ENCODE data around the gene GRAP2.
"Not testable (repeated sequence)": the region's sequence is repeated elsewhere in the genome, so short reads cannot be mapped to it uniquely, and the experiment has no call there.

Gene GRAP2

DNA sequence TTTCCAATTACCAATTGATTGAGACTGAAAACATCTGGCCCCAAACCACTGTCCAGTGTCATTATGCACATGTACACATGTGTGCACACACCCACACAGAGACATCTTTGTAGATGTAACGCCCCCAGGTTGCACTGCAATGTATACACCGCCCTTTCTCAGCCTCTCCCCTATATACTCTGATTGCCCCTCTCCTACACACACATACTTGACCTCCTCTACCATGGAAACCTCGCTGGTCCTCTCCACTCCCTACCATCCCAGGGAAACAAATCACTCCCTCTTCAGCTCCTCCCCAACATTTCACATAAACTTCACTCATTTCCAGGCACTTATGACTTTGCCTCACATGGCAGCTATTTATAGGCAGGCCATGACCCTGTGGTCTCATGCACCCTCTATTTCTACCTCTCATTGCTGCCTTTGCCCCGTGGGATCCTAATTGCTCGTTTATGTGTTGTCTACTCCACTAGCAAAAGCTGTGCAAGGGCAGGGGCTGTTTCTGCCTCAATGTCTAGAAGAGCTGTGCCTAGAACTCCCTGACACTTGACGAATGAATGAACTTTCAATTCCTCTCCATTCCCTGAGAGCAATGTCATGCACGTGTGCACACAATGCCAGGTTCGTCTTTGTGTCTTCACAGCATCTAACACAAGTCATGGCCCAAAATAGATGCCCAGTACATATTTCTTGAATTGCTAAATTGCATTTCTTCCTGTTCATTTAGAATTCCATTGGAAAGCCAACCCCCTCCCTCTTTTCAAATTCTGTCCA, 49.3 kb downstream of the GRAP2 start:
- Histone ChIP-seq H3K9me3 (ENCODE audit: insufficient read depth, low read depth, low read length) (no peaks in the 10 kb centered on the region), H3K4me1 (ENCODE audit: insufficient read depth, low read length) (peaks cover 24% of the 10 kb centered on the region), H3K4me3 (ENCODE audit: low read length) (no peak overlapping the region), H3K27me3 (ENCODE audit: insufficient read depth, low read length) (no peaks in the 10 kb centered on the region), H3K27ac (ENCODE audit: low read depth, low read length) (no peak overlapping the region), H3K9ac (ENCODE audit: low read depth, low read length) (no peak overlapping the region), H3K36me3 (ENCODE audit: insufficient read depth, low read length) (no peaks in the 10 kb centered on the region)
- WGBS, result 92% methylated on average over 8 of the region's 8 CpGs

DNA sequence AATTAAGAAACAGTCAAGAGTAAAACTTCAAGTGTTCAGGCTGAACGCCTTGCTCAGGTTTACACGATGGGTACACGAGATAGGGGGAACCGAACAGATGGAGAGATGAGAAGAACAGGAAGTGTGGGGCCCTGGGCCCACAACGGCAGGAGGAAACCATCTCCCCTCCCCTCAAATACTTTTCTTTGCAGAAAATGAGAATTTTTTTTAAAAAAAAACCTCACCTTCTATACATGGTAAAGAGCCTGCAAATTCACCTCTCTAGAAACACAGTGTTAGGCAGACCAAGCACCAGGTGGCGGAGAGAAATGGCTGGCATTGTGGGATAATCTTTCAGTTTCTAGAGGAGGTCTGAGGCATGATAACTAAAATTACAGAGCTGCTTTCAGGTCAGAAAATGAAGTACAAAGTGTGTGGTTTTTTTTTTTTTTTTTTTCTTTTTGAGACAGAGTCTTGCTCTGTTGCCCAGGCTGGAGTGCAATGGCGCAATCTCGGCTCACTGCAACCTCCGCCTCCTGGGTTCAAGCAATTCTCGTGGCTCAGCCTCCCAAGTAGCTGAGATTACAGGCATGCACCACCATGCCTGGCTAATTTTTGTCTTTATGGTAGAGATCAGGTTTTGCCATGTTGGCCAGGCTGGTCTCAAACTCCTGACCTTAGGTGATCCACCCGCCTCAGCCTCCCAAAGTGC, 50.9 kb downstream of the GRAP2 start:
- not testable (repeated sequence) for H3K4me3 ChIP-seq (ENCODE audit: low read length); H3K27me3 ChIP-seq (ENCODE audit: insufficient read depth, low read length); H3K27ac ChIP-seq (ENCODE audit: low read depth, low read length); H3K36me3 ChIP-seq (ENCODE audit: insufficient read depth, low read length); H3K9ac ChIP-seq (ENCODE audit: low read depth, low read length); H3K9me3 ChIP-seq (ENCODE audit: insufficient read depth, low read depth, low read length)
- WGBS, result 96% methylated on average over 10 of the region's 11 CpGs
- peaks cover 12% of the 10 kb centered on the region; the same call in 1 of the 2 replicates for H3K4me1 ChIP-seq (ENCODE audit: insufficient read depth, low read length)

DNA sequence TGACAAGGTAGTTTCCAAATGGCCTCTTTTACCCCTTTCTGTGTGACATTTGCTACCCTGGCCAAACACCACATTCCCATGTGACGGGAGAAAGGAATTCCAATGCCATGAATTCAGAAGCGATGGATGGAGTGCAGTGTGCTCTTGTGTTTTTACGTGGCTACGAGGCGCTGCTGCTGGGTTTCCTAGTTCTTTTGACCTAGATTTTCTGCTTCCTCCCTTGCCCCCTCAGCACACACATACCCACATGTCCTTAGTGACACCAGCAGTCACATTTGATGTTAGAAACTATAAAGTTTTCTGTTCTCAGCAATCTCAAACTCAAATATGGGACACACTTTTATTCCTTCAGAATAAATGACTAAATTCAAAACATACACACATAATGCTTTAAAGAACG, 51.5 kb downstream of the GRAP2 start:
- Histone ChIP-seq H3K27me3 (ENCODE audit: insufficient read depth, low read length) (no peaks in the 10 kb centered on the region), H3K9ac (ENCODE audit: low read depth, low read length) (no peak overlapping the region), H3K4me1 (ENCODE audit: insufficient read depth, low read length) (peaks cover 9% of the 10 kb centered on the region; the same call in 1 of the 2 replicates), H3K9me3 (ENCODE audit: insufficient read depth, low read depth, low read length) (no peaks in the 10 kb centered on the region), H3K36me3 (ENCODE audit: insufficient read depth, low read length) (no peaks in the 10 kb centered on the region), H3K4me3 (ENCODE audit: low read length) (no peak overlapping the region), H3K27ac (ENCODE audit: low read depth, low read length) (no peak overlapping the region)
- WGBS, result 94% methylated on average over 6 of the region's 6 CpGs

DNA sequence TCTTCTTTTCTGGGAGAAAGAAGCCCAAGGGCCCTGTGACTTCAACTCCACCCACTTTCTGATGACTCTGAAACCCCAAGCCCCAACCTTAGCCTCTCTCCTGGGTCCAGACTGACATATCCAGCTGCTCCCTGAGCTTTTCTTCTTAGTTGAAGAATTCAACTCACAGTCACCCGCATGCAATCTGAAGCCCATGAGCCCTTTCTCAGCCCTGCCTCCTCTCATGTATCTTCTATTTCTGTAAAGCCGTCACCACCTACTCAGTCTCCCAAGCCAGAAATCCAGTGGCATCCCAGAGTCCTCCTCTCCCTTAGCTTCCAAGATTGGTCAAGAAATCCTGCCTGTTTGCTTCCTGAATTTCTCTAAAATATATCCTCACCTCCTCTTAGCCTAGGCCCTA, 52.2 kb downstream of the GRAP2 start:
- H3K4me3 ChIP-seq (ENCODE audit: low read length), result no peak overlapping the region
- WGBS, result 91% methylated on average over 2 of the region's 2 CpGs
- no peaks in the 10 kb centered on the region for H3K36me3 ChIP-seq (ENCODE audit: insufficient read depth, low read length)
- no peaks in the 10 kb centered on the region for H3K27me3 ChIP-seq (ENCODE audit: insufficient read depth, low read length)
- H3K27ac ChIP-seq (ENCODE audit: low read depth, low read length), result no peak overlapping the region
- no peaks in the 10 kb centered on the region for H3K9me3 ChIP-seq (ENCODE audit: insufficient read depth, low read depth, low read length)
- peak overlapping the region; percentile 18; the same call in 1 of the 2 replicates for H3K9ac ChIP-seq (ENCODE audit: low read depth, low read length)
- peaks cover 9% of the 10 kb centered on the region; the same call in 1 of the 2 replicates for H3K4me1 ChIP-seq (ENCODE audit: insufficient read depth, low read length)

DNA sequence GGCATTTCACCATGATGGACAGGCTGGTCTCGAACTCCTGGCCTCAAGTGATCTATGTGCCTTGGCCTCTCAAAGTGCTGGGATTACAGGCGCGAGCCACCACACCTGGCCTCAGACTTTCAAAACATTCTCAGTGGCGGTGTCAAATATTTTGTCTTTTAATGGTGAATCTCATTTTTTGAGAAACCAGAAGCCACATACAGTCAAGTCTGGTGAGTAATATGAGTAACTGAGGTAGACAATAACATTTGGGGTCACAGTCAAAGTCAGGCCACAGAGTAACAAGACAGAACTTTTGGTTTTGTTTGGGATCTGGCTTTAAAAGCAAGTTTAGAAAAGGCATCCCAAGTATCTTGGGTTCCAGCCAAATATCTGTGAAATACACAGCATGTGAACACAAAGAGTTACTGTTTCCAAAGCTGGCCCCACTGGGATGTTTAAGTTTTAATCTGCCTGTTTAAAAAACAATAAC, 53.7 kb downstream of the GRAP2 start:
- H3K9me3 ChIP-seq (ENCODE audit: insufficient read depth, low read depth, low read length), result no peaks in the 10 kb centered on the region
- H3K9ac ChIP-seq (ENCODE audit: low read depth, low read length), result no peak overlapping the region
- H3K4me1 ChIP-seq (ENCODE audit: insufficient read depth, low read length), result peaks cover 17% of the 10 kb centered on the region
- H3K27me3 ChIP-seq (ENCODE audit: insufficient read depth, low read length), result no peaks in the 10 kb centered on the region
- no peak overlapping the region for H3K27ac ChIP-seq (ENCODE audit: low read depth, low read length)
- WGBS, result 96% methylated on average over 4 of the region's 4 CpGs
- H3K4me3 ChIP-seq (ENCODE audit: low read length), result no peak overlapping the region
- H3K36me3 ChIP-seq (ENCODE audit: insufficient read depth, low read length), result no peaks in the 10 kb centered on the region

DNA sequence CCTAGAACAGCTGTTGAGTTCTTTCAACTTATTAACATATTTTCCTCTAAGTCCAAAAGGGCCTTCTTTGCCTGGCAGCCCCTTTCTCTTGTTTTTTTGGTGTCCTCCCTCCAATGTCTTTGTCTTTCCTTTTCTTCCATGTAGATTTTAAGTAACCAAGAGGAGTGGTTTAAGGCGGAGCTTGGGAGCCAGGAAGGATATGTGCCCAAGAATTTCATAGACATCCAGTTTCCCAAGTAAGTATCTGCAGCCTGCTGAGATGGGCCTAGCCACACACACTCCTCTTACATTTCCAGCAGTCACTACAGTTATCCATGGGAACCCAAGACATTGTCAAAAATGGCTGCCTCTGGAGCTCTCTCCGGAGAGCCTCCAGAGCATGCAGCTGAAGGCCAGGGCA, 54.8 kb downstream of the GRAP2 start:
- Histone ChIP-seq H3K36me3 (ENCODE audit: insufficient read depth, low read length) (no peaks in the 10 kb centered on the region), H3K27me3 (ENCODE audit: insufficient read depth, low read length) (no peaks in the 10 kb centered on the region), H3K9ac (ENCODE audit: low read depth, low read length) (no peak overlapping the region), H3K9me3 (ENCODE audit: insufficient read depth, low read depth, low read length) (no peaks in the 10 kb centered on the region), H3K4me1 (ENCODE audit: insufficient read depth, low read length) (peaks cover 22% of the 10 kb centered on the region), H3K27ac (ENCODE audit: low read depth, low read length) (no peak overlapping the region), H3K4me3 (ENCODE audit: low read length) (no peak overlapping the region)
- 96% methylated on average over 2 of the region's 2 CpGs for WGBS

DNA sequence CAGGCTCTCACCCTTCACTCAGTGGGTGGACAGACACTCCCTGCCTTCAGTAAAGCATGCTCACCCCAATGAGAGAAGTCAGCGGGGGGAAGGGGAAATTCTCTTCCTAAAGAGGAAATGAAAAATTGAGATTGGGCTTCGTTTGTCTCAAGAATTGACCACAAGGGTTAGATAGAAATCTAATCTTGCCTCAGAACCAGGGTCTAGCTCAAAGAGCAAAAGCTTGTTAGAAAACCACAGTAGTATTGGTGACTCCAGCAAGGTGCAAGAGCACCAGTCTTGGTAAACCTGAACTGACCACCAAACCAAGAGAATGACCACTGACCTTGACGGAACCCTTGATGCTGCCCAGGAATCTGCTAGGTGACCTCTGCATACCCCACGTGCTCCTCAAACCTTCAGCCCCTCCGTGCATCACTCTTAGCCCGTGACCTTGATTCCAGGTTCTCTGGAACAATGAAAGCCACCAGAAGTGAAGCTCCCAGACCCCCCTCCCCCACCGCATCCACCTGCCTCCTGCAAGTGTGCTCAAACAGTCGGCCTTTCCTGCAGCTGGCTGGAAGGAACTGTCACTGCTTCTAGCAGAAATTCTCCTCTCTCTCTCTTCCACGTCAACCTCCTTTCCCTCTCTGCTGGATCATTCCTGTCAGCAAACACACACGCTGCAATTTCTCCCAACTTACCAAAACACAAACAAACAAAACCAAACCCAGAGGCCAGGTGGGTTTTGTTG, 56.2 kb downstream of the GRAP2 start:
- Histone ChIP-seq H3K4me1 (ENCODE audit: insufficient read depth, low read length) (peaks cover 22% of the 10 kb centered on the region), H3K4me3 (ENCODE audit: low read length) (no peak overlapping the region), H3K36me3 (ENCODE audit: insufficient read depth, low read length) (no peaks in the 10 kb centered on the region), H3K9me3 (ENCODE audit: insufficient read depth, low read depth, low read length) (no peaks in the 10 kb centered on the region), H3K27ac (ENCODE audit: low read depth, low read length) (no peak overlapping the region), H3K27me3 (ENCODE audit: insufficient read depth, low read length) (no peaks in the 10 kb centered on the region), H3K9ac (ENCODE audit: low read depth, low read length) (no peak overlapping the region)
- WGBS, result 84% methylated on average over 9 of the region's 10 CpGs

DNA sequence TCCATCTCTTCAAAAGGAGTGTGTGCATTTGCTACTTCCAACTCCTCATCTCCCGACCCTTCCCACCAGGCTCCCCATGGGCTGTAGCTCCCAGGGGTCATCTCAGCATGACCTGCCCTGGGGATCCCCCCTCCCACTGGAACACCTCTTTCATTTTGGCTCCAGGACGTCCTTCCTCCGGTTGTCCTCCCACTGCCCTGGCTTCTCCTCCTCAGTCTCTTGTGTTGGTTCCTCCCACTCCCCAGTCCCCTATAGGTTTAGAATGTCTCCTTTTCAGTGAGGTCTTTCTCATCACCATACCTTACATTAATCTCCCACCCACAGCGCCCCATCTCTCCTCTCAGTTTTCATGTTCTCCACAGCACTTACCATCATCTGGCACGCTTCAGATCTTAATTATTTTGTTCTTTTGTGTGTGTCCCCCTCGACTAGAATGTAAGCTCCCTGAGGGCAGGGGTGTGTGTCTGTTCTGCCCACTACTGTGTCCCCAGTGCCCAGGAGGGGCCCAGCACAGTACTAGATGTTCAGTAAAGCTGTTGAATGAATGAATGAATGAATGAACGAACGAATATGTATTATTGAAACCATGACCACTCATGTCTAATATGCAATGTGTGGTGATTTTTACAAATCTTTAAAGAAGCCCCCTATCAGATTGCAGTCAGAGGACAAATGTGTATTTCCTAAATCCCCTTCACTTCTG, 57.3 kb downstream of the GRAP2 start:
- WGBS, result 94% methylated on average over 6 of the region's 8 CpGs

DNA sequence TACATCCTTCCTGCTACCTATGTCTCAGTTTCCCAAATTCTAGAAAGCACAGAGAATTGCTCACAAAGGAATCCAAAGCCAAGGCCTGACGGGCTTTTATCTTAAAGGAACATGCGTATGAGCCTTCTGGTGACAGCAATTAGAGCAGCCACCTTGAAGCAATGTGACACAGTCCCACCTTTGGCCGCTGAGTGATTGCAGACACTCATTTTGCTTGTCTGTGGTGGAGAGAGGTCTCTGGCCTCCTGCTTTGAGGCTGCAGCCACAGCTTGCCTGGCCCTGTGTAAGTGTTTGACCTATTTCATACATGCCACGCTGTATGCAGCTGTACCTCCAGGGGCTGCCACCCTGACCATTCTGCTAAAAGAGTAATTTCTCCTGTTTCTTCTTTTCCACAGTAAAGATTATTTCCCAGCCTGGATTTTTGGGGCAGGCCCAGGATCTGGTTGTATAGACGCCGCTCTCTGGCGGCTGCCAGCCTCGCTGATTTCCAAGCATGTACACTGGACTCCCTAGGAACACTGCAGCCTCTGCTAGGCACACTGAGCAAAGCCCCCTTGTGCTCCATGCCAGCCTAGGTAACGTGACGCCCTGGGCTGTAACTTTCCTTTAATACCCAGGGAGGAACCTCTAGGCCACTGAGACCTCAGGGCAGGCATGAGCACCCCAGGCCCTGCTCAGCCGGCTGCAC, 58.2 kb downstream of the GRAP2 start:
- WGBS, result 80% methylated on average over 11 of the region's 11 CpGs
- no peak overlapping the region for H3K27ac ChIP-seq (ENCODE audit: low read depth, low read length)
- H3K9ac ChIP-seq (ENCODE audit: low read depth, low read length), result no peak overlapping the region
- no peaks in the 10 kb centered on the region for H3K27me3 ChIP-seq (ENCODE audit: insufficient read depth, low read length)
- no peaks in the 10 kb centered on the region for H3K9me3 ChIP-seq (ENCODE audit: insufficient read depth, low read depth, low read length)
- H3K36me3 ChIP-seq (ENCODE audit: insufficient read depth, low read length), result no peaks in the 10 kb centered on the region
- no peak overlapping the region for H3K4me3 ChIP-seq (ENCODE audit: low read length)
- H3K4me1 ChIP-seq (ENCODE audit: insufficient read depth, low read length), result peaks cover 15% of the 10 kb centered on the region

More for the DNA sequence above, 57.3 kb downstream of the GRAP2 start:
- Histone ChIP-seq H3K9ac (ENCODE audit: low read depth, low read length) (no peak overlapping the region), H3K27ac (ENCODE audit: low read depth, low read length) (no peak overlapping the region), H3K4me3 (ENCODE audit: low read length) (no peak overlapping the region), H3K4me1 (ENCODE audit: insufficient read depth, low read length) (peaks cover 22% of the 10 kb centered on the region), H3K27me3 (ENCODE audit: insufficient read depth, low read length) (no peaks in the 10 kb centered on the region), H3K36me3 (ENCODE audit: insufficient read depth, low read length) (no peaks in the 10 kb centered on the region), H3K9me3 (ENCODE audit: insufficient read depth, low read depth, low read length) (no peaks in the 10 kb centered on the region)

DNA sequence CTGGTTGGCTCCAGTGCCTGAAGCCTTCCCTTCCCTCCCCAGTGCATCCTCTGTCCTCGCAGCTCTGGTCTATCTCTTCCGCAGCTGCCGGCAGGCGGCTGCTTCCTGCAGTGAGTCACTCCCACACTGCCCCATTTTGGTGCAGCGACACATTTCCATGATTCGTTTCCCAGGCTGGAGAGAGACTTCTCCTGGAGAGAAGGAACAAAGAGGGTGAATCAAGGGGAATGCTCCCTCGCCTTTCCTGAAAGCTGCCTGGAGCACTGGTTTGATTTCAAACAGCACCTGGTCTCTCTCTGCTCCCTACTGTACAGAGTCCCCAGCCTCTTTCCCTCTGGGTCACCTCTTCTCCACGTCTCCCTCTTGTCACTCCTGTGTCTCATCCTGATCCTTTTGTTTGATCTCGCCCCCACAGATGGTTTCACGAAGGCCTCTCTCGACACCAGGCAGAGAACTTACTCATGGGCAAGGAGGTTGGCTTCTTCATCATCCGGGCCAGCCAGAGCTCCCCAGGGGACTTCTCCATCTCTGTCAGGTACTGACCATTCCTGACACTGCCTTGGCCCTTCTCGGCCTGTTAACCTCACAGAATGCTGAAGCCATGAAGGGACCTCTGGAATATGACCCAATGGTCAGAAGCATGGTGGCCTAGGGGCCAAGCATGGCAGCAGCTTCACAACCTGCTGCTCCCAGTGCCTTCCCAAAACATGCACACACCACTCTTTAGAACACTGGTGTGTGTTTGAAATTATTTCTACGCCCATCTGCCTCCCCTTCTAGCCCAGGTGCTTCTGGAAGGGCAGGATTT, 59.0 kb downstream of the GRAP2 start, which contains the start of gene TMA7B:
Gene TMA7B, plus strand, starts transcription at position 758 of the 808 bp plus-strand sequence. CDS start 3,978 bp downstream, outside the sequence.
- H3K27me3 ChIP-seq (ENCODE audit: insufficient read depth, low read length), result no peaks in the 10 kb centered on the region
- no peak within 1 kb of the TSS for H3K4me3 ChIP-seq (ENCODE audit: low read length)
- WGBS, result 44% methylated on average over 13 of the region's 14 CpGs
- H3K27ac ChIP-seq (ENCODE audit: low read depth, low read length), result no peak within 1 kb of the TSS
- H3K4me1 ChIP-seq (ENCODE audit: insufficient read depth, low read length), result peaks cover 14% of the 10 kb centered on the region
- no peaks in the 10 kb centered on the region for H3K36me3 ChIP-seq (ENCODE audit: insufficient read depth, low read length)
- no peaks in the 10 kb centered on the region for H3K9me3 ChIP-seq (ENCODE audit: insufficient read depth, low read depth, low read length)
- H3K9ac ChIP-seq (ENCODE audit: low read depth, low read length), result no peak within 1 kb of the TSS
